SK-N-MC (cell line): ENCODE data around the gene FBXL14.

Experiments
- EZH2 ChIP-seq: fragments of 200-600 bp; sonication (generic); IDR thresholded peaks from one replicate; pipeline ENCODE4 v1.6.1; 2017; ENCODE audit warnings: antibody characterized with exemption
- POLR2AphosphoS5 ChIP-seq: IDR thresholded peaks from 2 replicates; pipeline ENCODE4 v1.6.1; 2012; ENCODE audit warnings: mild to moderate bottlenecking, low read depth, low read length, borderline replicate concordance

- no peak for TF ChIP-seq POLR2AphosphoS5
- no peak for TF ChIP-seq EZH2
Measured at GRCh38 chr12:1559676-1560091, 34.7 kb downstream of the FBXL14 start.
